HEK293 (cell line): ENCODE measurements around the gene CACNG3.

Experiments
- KLF7 ChIP-seq: fragments of 450-650 bp; formaldehyde crosslinking; IDR thresholded peaks from 2 replicates; pipeline ENCODE4 v1.5.1; 2016; ENCODE audit warnings: missing biosample characterization, missing genetic modification characterization, borderline replicate concordance
- KLF9 ChIP-seq: fragments of 450-650 bp; formaldehyde crosslinking; IDR thresholded peaks from 2 replicates; pipeline ENCODE4 v1.5.1; 2016; ENCODE audit warnings: missing biosample characterization, missing genetic modification characterization, low read depth
- MYNN ChIP-seq: fragments of 450-650 bp; formaldehyde crosslinking; IDR thresholded peaks from 2 replicates; pipeline ENCODE4 v1.5.1; 2016; ENCODE audit warnings: missing biosample characterization, missing genetic modification characterization, borderline replicate concordance
- SCRT1 ChIP-seq: fragments of 450-650 bp; formaldehyde crosslinking; IDR thresholded peaks from 2 replicates; pipeline ENCODE4 v1.5.1; 2016; ENCODE audit warnings: missing biosample characterization, missing genetic modification characterization, borderline replicate concordance
- SP7 ChIP-seq: fragments of 450-650 bp; formaldehyde crosslinking; IDR thresholded peaks from 2 replicates; pipeline ENCODE4 v1.5.1; 2016; ENCODE audit warnings: missing biosample characterization, missing genetic modification characterization
- ZBTB20 ChIP-seq: fragments of 450-650 bp; formaldehyde crosslinking; IDR thresholded peaks from 2 replicates; pipeline ENCODE4 v1.5.1; 2016; ENCODE audit warnings: missing biosample characterization, missing genetic modification characterization
- ZFHX2 ChIP-seq: fragments of 450-650 bp; formaldehyde crosslinking; conservative IDR thresholded peaks from 2 replicates; pipeline ENCODE4 v1.5.1; 2016; ENCODE audit warnings: missing biosample characterization, missing genetic modification characterization
- ZNF114 ChIP-seq: fragments of 450-650 bp; formaldehyde crosslinking; IDR thresholded peaks from 2 replicates; pipeline ENCODE4 v1.5.0; 2017; ENCODE audit warnings: missing biosample characterization, missing genetic modification characterization
- ZNF140 ChIP-seq: fragments of 450-650 bp; formaldehyde crosslinking; IDR thresholded peaks from 2 replicates; pipeline ENCODE4 v1.5.1; 2016; ENCODE audit warnings: missing biosample characterization, missing genetic modification characterization
- ZNF157 ChIP-seq: fragments of 450-650 bp; formaldehyde crosslinking; IDR thresholded peaks from 2 replicates; pipeline ENCODE4 v1.5.1; 2016; ENCODE audit warnings: missing biosample characterization, missing genetic modification characterization
- ZNF174 ChIP-seq: fragments of 450-650 bp; formaldehyde crosslinking; IDR thresholded peaks from 2 replicates; pipeline ENCODE4 v1.5.0; 2017; ENCODE audit warnings: missing biosample characterization, mild to moderate bottlenecking, missing genetic modification characterization
- ZNF266 ChIP-seq: fragments of 450-650 bp; formaldehyde crosslinking; IDR thresholded peaks from 2 replicates; pipeline ENCODE4 v1.5.1; 2016; ENCODE audit warnings: missing biosample characterization, missing genetic modification characterization, low read depth
- ZNF350 ChIP-seq: fragments of 450-650 bp; formaldehyde crosslinking; IDR thresholded peaks from 2 replicates; pipeline ENCODE4 v1.5.0; 2017; ENCODE audit warnings: missing biosample characterization, mild to moderate bottlenecking, missing genetic modification characterization
- ZNF548 ChIP-seq: fragments of 450-650 bp; formaldehyde crosslinking; IDR thresholded peaks from 2 replicates; pipeline ENCODE4 v1.5.1; 2016; ENCODE audit warnings: missing biosample characterization, missing genetic modification characterization
- ZNF561 ChIP-seq: fragments of 450-650 bp; IDR thresholded peaks from 2 replicates; pipeline ENCODE4 v1.5.1; 2018; ENCODE audit warnings: missing biosample characterization, missing genetic modification characterization, borderline replicate concordance
- ZNF585B ChIP-seq: fragments of 450-650 bp; formaldehyde crosslinking; IDR thresholded peaks from 2 replicates; pipeline ENCODE4 v1.5.1; 2016; ENCODE audit warnings: missing biosample characterization, missing genetic modification characterization
- ZNF624 ChIP-seq: fragments of 450-650 bp; formaldehyde crosslinking; IDR thresholded peaks from 2 replicates; pipeline ENCODE4 v1.5.1; 2017; ENCODE audit warnings: missing biosample characterization, missing genetic modification characterization
- ZNF626 ChIP-seq: fragments of 450-650 bp; sonication (Bioruptor Pico); formaldehyde crosslinking; IDR thresholded peaks from 2 replicates; pipeline ENCODE4 v1.5.1; 2018; ENCODE audit warnings: missing biosample characterization, missing genetic modification characterization, inconsistent platforms
- ZNF658 ChIP-seq: fragments of 450-650 bp; formaldehyde crosslinking; IDR thresholded peaks from 2 replicates; pipeline ENCODE4; 2016; ENCODE audit warnings: missing biosample characterization, missing genetic modification characterization
- ZNF660 ChIP-seq: fragments of 450-650 bp; IDR thresholded peaks from 2 replicates; pipeline ENCODE4 v1.5.1; 2018; ENCODE audit warnings: missing biosample characterization, mild to moderate bottlenecking, missing genetic modification characterization
- ZNF830 ChIP-seq: fragments of 450-650 bp; IDR thresholded peaks from 2 replicates; pipeline ENCODE4 v1.5.0; 2018; ENCODE audit warnings: missing biosample characterization, missing genetic modification characterization, low read depth, mild to moderate bottlenecking, moderate library complexity
- ZSCAN30 ChIP-seq: fragments of 450-650 bp; IDR thresholded peaks from 2 replicates; pipeline ENCODE4 v1.5.1; 2018; ENCODE audit warnings: missing biosample characterization, mild to moderate bottlenecking, missing genetic modification characterization, moderate library complexity
- TF ChIP-seq, protein P1 (sequence below): fragments of 450-650 bp; formaldehyde crosslinking; IDR thresholded peaks from 2 replicates; pipeline ENCODE4 v1.5.1; 2016; ENCODE audit warnings: missing biosample characterization, missing genetic modification characterization
- TF ChIP-seq, protein P2 (sequence below): sonication (generic); formaldehyde crosslinking; IDR thresholded peaks from 2 replicates; pipeline ENCODE4 v1.8.1; 2022; ENCODE audit warnings: mild to moderate bottlenecking, moderate library complexity, missing genetic modification reagents
- TF ChIP-seq, protein P3 (sequence below): fragments of 450-650 bp; formaldehyde crosslinking; optimal IDR thresholded peaks from 2 replicates; pipeline ENCODE3; 2016; ENCODE audit warnings: missing biosample characterization, mild to moderate bottlenecking, missing genetic modification characterization
- TF ChIP-seq, protein P4 (sequence below): fragments of 450-650 bp; formaldehyde crosslinking; IDR thresholded peaks from 2 replicates; pipeline ENCODE4 v1.5.1; 2017; ENCODE audit warnings: missing biosample characterization, missing genetic modification characterization
- TF ChIP-seq, protein P5 (sequence below): fragments of 450-650 bp; formaldehyde crosslinking; conservative IDR thresholded peaks from 2 replicates; pipeline ENCODE4 v1.5.1; 2016; ENCODE audit warnings: low read depth, missing biosample characterization, missing genetic modification characterization
- TF ChIP-seq, protein P6 (sequence below): fragments of 450-650 bp; formaldehyde crosslinking; IDR thresholded peaks from 2 replicates; pipeline ENCODE4 v1.5.1; 2016; ENCODE audit warnings: missing biosample characterization, missing genetic modification characterization, borderline replicate concordance

CACNG3 gene

DNA sequence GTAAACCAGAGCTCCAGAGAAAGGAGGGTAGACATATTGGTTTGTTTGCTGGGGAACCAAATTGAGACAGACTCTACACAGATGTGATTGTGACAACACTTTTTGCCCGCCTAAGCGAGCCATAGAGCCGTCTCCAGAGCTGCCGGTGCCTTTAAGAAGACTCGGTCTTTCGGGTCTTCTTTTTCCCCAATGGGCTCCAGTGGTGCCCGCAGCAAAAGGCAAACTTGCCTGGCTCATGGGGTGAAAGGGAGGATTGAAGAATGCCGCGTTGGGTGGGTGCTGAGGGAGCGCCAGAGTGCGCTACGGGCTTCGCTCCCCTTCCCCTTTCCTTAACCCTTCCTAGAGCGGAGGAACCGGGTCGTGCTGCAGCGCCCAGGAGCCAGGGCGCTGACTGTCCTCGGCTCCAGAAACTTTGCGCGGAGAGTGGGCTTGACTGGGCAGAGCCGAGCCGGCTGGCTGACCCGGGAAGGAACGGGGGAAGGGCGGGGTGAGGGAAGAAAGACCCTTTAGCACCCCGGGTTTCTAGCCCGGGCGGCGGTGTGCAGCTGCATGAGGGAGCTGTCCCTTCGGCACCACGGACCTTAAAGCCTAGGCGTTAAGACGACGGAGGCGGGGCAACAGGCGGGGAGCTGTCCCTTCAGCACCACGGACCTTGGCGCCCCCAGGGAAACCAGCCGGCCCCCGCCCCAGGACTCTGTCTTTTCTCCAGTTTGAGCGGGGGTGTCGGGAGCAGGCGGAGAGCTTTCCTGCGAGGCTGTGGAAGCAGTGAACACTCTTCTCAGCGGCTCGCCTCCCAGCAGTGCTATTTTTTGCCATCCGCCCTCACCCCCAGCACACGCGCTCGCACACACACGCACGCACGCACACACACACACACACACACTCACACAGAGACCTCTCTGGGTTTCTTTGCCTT, at the start of gene CACNG3 (continued):
- TF ChIP-seq ZNF114 (tag by site-specific recombination) (no peak), ZNF350 (tag by site-specific recombination) (no peak), ZFHX2 (tag by site-specific recombination) (peak; percentile 81), ZNF266 (no peak), MYNN (no peak), ZNF174 (tag by site-specific recombination) (no peak), ZNF626 (tag by site-specific recombination) (no peak), SP7 (no peak), KLF7 (no peak), ZNF561 (tag by site-specific recombination) (no peak), ZNF658 (tag by site-specific recombination) (no peak), KLF9 (tag by site-specific recombination) (no peak), ZNF624 (no peak), ZNF585B (tag by site-specific recombination) (no peak), SCRT1 (peak; percentile 73; the same call in 1 of the 2 replicates), ZNF548 (tag by site-specific recombination) (no peak), ZNF157 (tag by site-specific recombination) (no peak), ZNF140 (tag by site-specific recombination) (no peak), ZBTB20 (tag by site-specific recombination) (peak; percentile 72), ZNF660 (no peak), ZSCAN30 (no peak), ZNF830 (tag by site-specific recombination) (no peak)
- TF ChIP-seq, protein P1, sequence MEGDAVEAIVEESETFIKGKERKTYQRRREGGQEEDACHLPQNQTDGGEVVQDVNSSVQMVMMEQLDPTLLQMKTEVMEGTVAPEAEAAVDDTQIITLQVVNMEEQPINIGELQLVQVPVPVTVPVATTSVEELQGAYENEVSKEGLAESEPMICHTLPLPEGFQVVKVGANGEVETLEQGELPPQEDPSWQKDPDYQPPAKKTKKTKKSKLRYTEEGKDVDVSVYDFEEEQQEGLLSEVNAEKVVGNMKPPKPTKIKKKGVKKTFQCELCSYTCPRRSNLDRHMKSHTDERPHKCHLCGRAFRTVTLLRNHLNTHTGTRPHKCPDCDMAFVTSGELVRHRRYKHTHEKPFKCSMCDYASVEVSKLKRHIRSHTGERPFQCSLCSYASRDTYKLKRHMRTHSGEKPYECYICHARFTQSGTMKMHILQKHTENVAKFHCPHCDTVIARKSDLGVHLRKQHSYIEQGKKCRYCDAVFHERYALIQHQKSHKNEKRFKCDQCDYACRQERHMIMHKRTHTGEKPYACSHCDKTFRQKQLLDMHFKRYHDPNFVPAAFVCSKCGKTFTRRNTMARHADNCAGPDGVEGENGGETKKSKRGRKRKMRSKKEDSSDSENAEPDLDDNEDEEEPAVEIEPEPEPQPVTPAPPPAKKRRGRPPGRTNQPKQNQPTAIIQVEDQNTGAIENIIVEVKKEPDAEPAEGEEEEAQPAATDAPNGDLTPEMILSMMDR (tag by site-specific recombination) = no peak
- TF ChIP-seq, protein P2, sequence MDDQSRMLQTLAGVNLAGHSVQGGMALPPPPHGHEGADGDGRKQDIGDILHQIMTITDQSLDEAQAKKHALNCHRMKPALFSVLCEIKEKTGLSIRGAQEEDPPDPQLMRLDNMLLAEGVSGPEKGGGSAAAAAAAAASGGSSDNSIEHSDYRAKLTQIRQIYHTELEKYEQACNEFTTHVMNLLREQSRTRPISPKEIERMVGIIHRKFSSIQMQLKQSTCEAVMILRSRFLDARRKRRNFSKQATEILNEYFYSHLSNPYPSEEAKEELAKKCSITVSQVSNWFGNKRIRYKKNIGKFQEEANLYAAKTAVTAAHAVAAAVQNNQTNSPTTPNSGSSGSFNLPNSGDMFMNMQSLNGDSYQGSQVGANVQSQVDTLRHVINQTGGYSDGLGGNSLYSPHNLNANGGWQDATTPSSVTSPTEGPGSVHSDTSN = 0 out of 2 replicates have a peak, but pooled peaks have one; percentile 62
- TF ChIP-seq, protein P3, sequence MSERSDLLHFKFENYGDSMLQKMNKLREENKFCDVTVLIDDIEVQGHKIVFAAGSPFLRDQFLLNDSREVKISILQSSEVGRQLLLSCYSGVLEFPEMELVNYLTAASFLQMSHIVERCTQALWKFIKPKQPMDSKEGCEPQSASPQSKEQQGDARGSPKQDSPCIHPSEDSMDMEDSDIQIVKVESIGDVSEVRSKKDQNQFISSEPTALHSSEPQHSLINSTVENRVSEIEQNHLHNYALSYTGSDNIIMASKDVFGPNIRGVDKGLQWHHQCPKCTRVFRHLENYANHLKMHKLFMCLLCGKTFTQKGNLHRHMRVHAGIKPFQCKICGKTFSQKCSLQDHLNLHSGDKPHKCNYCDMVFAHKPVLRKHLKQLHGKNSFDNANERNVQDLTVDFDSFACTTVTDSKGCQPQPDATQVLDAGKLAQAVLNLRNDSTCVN = no peak
- TF ChIP-seq, protein P4, sequence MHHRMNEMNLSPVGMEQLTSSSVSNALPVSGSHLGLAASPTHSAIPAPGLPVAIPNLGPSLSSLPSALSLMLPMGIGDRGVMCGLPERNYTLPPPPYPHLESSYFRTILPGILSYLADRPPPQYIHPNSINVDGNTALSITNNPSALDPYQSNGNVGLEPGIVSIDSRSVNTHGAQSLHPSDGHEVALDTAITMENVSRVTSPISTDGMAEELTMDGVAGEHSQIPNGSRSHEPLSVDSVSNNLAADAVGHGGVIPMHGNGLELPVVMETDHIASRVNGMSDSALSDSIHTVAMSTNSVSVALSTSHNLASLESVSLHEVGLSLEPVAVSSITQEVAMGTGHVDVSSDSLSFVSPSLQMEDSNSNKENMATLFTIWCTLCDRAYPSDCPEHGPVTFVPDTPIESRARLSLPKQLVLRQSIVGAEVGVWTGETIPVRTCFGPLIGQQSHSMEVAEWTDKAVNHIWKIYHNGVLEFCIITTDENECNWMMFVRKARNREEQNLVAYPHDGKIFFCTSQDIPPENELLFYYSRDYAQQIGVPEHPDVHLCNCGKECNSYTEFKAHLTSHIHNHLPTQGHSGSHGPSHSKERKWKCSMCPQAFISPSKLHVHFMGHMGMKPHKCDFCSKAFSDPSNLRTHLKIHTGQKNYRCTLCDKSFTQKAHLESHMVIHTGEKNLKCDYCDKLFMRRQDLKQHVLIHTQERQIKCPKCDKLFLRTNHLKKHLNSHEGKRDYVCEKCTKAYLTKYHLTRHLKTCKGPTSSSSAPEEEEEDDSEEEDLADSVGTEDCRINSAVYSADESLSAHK (tag by site-specific recombination) = no peak
- TF ChIP-seq, protein P5, sequence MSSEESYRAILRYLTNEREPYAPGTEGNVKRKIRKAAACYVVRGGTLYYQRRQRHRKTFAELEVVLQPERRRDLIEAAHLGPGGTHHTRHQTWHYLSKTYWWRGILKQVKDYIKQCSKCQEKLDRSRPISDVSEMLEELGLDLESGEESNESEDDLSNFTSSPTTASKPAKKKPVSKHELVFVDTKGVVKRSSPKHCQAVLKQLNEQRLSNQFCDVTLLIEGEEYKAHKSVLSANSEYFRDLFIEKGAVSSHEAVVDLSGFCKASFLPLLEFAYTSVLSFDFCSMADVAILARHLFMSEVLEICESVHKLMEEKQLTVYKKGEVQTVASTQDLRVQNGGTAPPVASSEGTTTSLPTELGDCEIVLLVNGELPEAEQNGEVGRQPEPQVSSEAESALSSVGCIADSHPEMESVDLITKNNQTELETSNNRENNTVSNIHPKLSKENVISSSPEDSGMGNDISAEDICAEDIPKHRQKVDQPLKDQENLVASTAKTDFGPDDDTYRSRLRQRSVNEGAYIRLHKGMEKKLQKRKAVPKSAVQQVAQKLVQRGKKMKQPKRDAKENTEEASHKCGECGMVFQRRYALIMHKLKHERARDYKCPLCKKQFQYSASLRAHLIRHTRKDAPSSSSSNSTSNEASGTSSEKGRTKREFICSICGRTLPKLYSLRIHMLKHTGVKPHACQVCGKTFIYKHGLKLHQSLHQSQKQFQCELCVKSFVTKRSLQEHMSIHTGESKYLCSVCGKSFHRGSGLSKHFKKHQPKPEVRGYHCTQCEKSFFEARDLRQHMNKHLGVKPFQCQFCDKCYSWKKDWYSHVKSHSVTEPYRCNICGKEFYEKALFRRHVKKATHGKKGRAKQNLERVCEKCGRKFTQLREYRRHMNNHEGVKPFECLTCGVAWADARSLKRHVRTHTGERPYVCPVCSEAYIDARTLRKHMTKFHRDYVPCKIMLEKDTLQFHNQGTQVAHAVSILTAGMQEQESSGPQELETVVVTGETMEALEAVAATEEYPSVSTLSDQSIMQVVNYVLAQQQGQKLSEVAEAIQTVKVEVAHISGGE (tag by site-specific recombination) = no peak
- TF ChIP-seq, protein P6, sequence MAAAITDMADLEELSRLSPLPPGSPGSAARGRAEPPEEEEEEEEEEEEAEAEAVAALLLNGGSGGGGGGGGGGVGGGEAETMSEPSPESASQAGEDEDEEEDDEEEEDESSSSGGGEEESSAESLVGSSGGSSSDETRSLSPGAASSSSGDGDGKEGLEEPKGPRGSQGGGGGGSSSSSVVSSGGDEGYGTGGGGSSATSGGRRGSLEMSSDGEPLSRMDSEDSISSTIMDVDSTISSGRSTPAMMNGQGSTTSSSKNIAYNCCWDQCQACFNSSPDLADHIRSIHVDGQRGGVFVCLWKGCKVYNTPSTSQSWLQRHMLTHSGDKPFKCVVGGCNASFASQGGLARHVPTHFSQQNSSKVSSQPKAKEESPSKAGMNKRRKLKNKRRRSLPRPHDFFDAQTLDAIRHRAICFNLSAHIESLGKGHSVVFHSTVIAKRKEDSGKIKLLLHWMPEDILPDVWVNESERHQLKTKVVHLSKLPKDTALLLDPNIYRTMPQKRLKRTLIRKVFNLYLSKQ (tag by site-specific recombination) = no peak
